Thymus (tissue), 11 donors: ENCODE measurements around the gene PADI3. TPM values are rescaled to one million over a fixed set of nuclear protein-coding genes. Genes with fewer than 3 reads are reported as not detected.

Experiments used
- DNase-seq, 9 donors: peaks; one replicate each; pipeline ENCODE4 v3.0.0-alpha.2; 2013; ENCODE audit warnings: low spot score in 9 of 9, low read depth in 6 of 9, missing footprints in 1 of 9
- H3K27ac ChIP-seq, 2 donors: one replicate each; pipeline ENCODE4 v1.5.1; 2013; ENCODE audit warnings: control low read depth in 1 of 2, low read depth in 1 of 2, low read length in 1 of 2, mild to moderate bottlenecking in 1 of 2, moderate library complexity in 1 of 2
- H3K27me3 ChIP-seq, 2 donors: one replicate each; pipeline ENCODE4 v1.5.1; 2013; ENCODE audit warnings: low read length in 1 of 2; ENCODE audit not compliant: control insufficient read depth in 2 of 2, insufficient read depth in 1 of 2
- H3K36me3 ChIP-seq, 2 donors: one replicate each; pipeline ENCODE4 v1.5.1; 2013; ENCODE audit warnings: low read length in 1 of 2, mild to moderate bottlenecking in 1 of 2, moderate library complexity in 1 of 2; ENCODE audit not compliant: control insufficient read depth in 2 of 2, insufficient read depth in 2 of 2
- H3K4me1 ChIP-seq, 2 donors: one replicate each; pipeline ENCODE4 v1.5.1; 2013; ENCODE audit warnings: low read length in 2 of 2; ENCODE audit not compliant: control insufficient read depth in 2 of 2, insufficient read depth in 2 of 2
- H3K4me3 ChIP-seq, 2 donors: one replicate each; pipeline ENCODE4 v1.5.1; 2013; ENCODE audit warnings: low read length in 2 of 2, control low read depth in 1 of 2, mild to moderate bottlenecking in 1 of 2
- H3K9me3 ChIP-seq, 2 donors: one replicate each; pipeline ENCODE4 v1.5.1; 2013; ENCODE audit warnings: low read length in 1 of 2, mild to moderate bottlenecking in 1 of 2; ENCODE audit not compliant: control insufficient read depth in 2 of 2, insufficient read depth in 1 of 2
- WGBS: extraction: QIAGEN DNeasy Blood & Tissue Kit; methylation state at CpG from one replicate; pipeline ENCODE4 v1.1.7; 2013; 5-methylcytosine and 5-hydroxymethylcytosine counted together
- polyA plus RNA-seq: library from polyadenylated mRNA; stranded (reverse); fragments of 200-250 nt; gene quantifications from one replicate; pipeline ENCODE4 v1.2.3, GENCODE V29; 2013
- total RNA-seq: library from RNA; stranded (reverse); fragments of 120-200 nt; gene quantifications from one replicate; pipeline ENCODE4 v1.2.4, GENCODE V29; 2013
- donor health status: healthy.

The PADI3 gene
- total and polyA plus RNA-seq, 2 donors = 0.09 to 0.27 TPM

DNA sequence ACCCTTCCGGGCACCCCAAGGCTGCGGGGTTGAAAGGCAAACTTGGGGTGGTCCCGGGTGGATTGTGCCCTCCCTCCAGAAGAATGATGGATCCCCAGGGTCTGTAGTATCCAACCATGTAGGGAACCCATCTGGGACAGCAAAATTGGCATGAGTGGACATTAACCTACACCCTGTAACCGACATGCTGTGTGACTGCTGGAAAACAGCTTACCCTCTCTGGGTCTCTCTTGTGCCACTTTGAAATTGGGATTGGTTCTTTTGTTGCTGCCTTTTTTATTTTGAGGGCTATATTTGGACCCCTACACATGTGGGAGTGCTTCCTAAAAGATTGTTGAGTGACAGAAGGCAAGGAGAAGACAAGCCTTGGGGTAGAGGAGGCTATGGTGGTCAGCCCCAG, 24.5 kb upstream of the PADI3 start:
- Histone ChIP-seq H3K36me3 (no peaks in the 10 kb centered on the region), H3K27ac (no peak overlapping the region), H3K27me3 (peaks cover 0 to 45% of the 10 kb centered on the region in 2 donors), H3K4me3 (no peak overlapping the region), H3K9me3 (no peaks in the 10 kb centered on the region), H3K4me1 (no peaks in the 10 kb centered on the region)
- 94% methylated on average over 4 of the region's 4 CpGs for WGBS
- no peak for DNase-seq

- no peak for DNase-seq
- Histone ChIP-seq H3K27me3 (peaks cover 0 to 39% of the 10 kb centered on the region in 2 donors), H3K4me1 (no peaks in the 10 kb centered on the region), H3K4me3 (no peak overlapping the region), H3K9me3 (no peaks in the 10 kb centered on the region), H3K36me3 (no peaks in the 10 kb centered on the region), H3K27ac (no peak overlapping the region)
- 93% methylated on average over 6 of the region's 6 CpGs for WGBS
These were observed 23.8 kb upstream of the PADI3 start for GRCh38 chr1:17225140-17225539.

DNA sequence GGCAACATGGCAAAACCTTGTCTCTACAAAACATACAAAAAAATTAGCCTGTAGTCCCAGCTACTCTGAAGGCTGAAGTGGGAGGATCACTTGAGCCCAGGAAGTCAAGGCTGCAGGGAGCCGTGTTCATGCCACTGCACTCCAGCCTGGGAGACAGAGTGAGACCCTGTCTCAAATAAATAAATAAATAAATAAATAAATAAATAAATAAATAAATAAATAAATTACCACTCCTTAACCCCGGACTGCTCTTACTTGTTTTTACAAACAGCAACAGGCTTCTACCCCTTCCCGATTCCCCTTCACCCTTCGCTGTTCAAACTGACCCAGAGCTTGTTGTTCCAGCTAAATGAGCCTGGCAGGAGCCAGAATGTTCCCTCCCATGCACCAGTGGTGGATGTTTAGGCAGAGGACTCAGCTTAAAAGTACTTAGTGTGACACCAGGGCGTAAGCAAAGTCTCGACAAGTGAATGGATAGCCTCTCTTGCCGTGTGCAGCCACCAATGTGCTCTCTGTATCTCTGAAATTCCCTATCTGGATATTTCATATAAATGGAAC, 21.5 kb upstream of the PADI3 start:
- no peak overlapping the region for H3K27ac ChIP-seq

DNA sequence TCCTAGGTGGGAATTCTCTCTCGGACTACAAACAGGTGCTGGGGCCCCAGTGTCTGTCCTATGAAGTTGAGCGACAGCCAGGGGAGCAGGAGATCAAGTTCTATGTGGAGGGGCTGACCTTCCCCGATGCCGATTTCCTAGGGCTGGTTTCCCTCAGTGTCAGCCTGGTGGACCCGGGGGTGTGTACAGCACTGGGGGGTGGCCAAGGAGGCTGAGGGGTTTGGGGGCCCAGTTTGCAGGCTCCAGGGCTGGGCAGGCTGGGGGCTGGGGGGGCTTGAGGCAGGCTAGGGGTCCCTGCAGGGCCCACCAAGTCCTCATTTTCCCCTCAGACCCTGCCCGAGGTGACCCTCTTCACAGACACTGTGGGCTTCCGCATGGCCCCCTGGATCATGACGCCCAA, 20.3 kb upstream of the PADI3 start:
- Histone ChIP-seq H3K4me1 (no peaks in the 10 kb centered on the region), H3K27me3 (peaks cover 0 to 24% of the 10 kb centered on the region in 2 donors), H3K9me3 (no peaks in the 10 kb centered on the region), H3K4me3 (no peak overlapping the region), H3K36me3 (no peaks in the 10 kb centered on the region), H3K27ac (no peak overlapping the region)
- no peak for DNase-seq
- 93% methylated on average over 8 of the region's 8 CpGs for WGBS

More for the DNA sequence above, 21.5 kb upstream of the PADI3 start:
- peaks cover 0 to 30% of the 10 kb centered on the region in 2 donors for H3K27me3 ChIP-seq
- no peak for DNase-seq
- H3K9me3 ChIP-seq = no peaks in the 10 kb centered on the region
- no peaks in the 10 kb centered on the region for H3K36me3 ChIP-seq
- H3K4me1 ChIP-seq = no peaks in the 10 kb centered on the region
- WGBS = 88% methylated on average over 7 of the region's 7 CpGs
- H3K4me3 ChIP-seq = no peak overlapping the region

- Histone ChIP-seq H3K9me3 (no peaks in the 10 kb centered on the region), H3K4me1 (no peaks in the 10 kb centered on the region), H3K36me3 (no peaks in the 10 kb centered on the region), H3K27me3 (peaks cover 0 to 18% of the 10 kb centered on the region in 2 donors), H3K4me3 (no peak overlapping the region), H3K27ac (no peak overlapping the region)
- WGBS = 94% methylated on average over 6 of the region's 6 CpGs
- no peak for DNase-seq
These were observed 19.5 kb upstream of the PADI3 start for GRCh38 chr1:17229379-17229778.

GRCh38 chr1:17230106-17230505, 18.8 kb upstream of the PADI3 start:
- Histone ChIP-seq H3K27me3 (peaks cover 0 to 14% of the 10 kb centered on the region in 2 donors), H3K36me3 (no peaks in the 10 kb centered on the region), H3K27ac (no peak overlapping the region), H3K4me3 (no peak overlapping the region), H3K4me1 (no peaks in the 10 kb centered on the region), H3K9me3 (no peaks in the 10 kb centered on the region)
- WGBS = 94% methylated on average over 10 of the region's 10 CpGs
- no peak for DNase-seq

DNA sequence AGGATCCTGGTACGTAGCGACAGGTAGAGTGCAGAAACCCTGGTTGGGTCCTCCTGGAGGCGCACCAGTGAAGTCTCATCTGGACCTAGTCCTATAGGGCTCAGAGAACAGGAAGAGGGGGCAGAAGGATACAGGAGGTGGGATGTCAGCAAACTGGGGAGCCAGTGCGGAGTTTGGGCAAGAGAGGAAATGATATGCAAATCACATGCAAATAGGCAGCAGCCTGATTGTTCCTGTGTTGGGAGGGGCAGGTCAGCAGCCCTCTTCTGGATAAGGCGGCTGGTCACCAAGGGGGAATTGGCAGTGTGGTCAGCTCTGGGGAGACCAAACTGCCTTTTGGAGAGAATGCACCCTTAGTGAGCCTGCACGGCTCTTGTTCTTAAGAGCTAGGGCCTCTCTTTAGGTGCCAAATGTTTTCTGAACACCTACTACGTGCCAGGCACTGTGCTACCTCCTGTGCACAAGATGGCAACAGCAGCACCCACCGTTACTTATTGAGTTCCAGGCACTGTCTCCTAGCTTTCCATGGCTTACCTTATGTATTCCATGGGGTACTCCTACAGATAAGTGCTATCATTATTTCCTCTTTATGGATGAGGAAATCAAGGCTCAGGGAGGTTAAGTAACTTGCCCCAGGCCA, 18.1 kb upstream of the PADI3 start:
- 90% methylated on average over 8 of the region's 8 CpGs for WGBS
- peaks cover 3 to 18% of the 10 kb centered on the region in 2 donors for H3K27me3 ChIP-seq
- H3K4me1 ChIP-seq = no peaks in the 10 kb centered on the region
- DNase-seq = no peak
- no peaks in the 10 kb centered on the region for H3K36me3 ChIP-seq
- H3K9me3 ChIP-seq = no peaks in the 10 kb centered on the region
- H3K27ac ChIP-seq = no peak overlapping the region
- H3K4me3 ChIP-seq = no peak overlapping the region

DNA sequence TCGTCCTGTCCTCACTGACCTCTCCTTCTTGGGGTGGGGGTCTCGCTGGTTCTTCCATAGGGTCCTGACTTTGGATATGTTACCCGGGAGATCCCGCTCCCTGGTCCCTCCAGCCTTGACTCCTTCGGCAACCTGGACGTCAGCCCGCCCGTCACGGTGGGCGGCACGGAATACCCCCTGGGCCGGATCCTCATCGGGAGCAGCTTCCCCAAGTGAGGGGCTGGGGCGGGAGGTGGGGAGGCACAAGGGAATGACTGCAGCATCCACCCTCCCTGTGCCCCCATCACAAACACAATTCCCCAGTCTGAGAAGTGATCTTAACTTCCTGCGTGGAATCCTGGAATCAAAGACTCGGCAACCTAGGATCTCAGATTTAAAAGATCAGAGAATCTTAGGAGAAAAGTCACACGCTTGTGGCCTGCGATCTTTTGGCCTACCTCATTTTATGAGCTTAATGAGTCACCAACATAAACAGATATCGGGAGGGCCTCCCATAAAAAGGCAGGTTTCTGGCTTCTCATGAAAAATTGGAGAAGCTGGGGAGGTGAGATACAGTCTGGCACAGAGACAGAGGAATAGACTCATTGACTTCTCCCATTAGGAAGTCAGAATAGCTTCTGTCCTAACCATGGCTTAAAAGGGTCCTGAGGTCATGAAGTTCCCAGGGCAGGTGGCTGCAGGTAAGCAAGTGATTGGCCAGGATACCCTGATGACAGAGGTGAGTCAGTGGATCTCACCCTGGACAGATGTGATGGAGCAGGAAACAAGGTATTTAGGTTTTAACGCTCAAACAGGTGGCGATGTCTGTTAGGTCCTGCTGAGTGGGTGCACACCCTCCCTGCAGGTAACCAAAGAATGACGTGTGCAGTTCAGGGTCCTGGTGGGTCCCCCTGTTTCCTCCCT, 15.9 kb upstream of the PADI3 start:
- Histone ChIP-seq H3K4me1 (no peaks in the 10 kb centered on the region), H3K4me3 (no peak overlapping the region), H3K27ac (no peak overlapping the region), H3K9me3 (no peaks in the 10 kb centered on the region), H3K36me3 (no peaks in the 10 kb centered on the region), H3K27me3 (peaks cover 3 to 19% of the 10 kb centered on the region in 2 donors)
- WGBS = 93% methylated on average over 22 of the region's 22 CpGs
- DNase-seq = no peak

GRCh38 chr1:17233675-17234320, 15.1 kb upstream of the PADI3 start:
- DNase-seq = no peak
- Histone ChIP-seq H3K4me1 (no peaks in the 10 kb centered on the region), H3K4me3 (no peak overlapping the region), H3K9me3 (no peaks in the 10 kb centered on the region), H3K27ac (no peak overlapping the region), H3K36me3 (no peaks in the 10 kb centered on the region), H3K27me3 (peaks cover 3 to 19% of the 10 kb centered on the region in 2 donors)
- WGBS = 79% methylated on average over 6 of the region's 6 CpGs
